ENCODE results near the gene GNAI3. TPM values are rescaled to one million over a fixed set of nuclear protein-coding genes. Genes with fewer than 3 reads are reported as not detected.
A peak's percentile ranks its signal among the peaks of the same experiment; 100 is the strongest.

The GNAI3 gene
- total and polyA plus RNA-seq, 8 donors, result 1.1 to 3.9 (median 2.8) TPM

DNA sequence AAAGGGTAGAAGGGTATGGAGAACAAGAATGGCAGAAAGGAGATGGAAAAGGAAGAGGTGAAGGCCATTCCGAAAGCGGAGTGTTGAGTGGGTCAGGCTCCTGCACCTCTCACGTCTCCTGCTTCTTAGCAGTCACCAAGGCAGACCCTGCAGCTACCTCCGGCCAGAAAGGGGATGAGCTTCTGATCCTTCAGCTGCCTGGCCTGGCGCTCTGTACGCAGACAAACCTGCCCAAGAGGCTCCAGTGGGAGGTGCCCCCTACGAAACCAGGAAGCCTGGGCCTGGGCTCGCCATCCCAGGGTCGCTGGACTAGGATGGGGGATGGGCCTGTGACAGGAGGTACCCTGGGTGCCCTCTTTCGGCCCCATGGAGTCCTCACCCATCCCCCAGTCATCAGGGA, 5.8 kb upstream of the GNAI3 start:
- no peak for ATAC-seq
- H3K27me3 ChIP-seq, result no peaks in the 10 kb centered on the region
- H3K4me1 ChIP-seq, result peaks cover 0 to 13% (median 0%) of the 10 kb centered on the region in 3 donors
- intact Hi-C loops (cut with DNase I), result loop anchor here (5.0 to 10.0 kb wide), 5 partner anchors 85 to 442 kb away; partner anchors contain the start of gene AHCYL1 (in 1 of the 3)
- DNase-seq, result no peak
- no peak for FAIRE-seq
- TF ChIP-seq, protein P1, sequence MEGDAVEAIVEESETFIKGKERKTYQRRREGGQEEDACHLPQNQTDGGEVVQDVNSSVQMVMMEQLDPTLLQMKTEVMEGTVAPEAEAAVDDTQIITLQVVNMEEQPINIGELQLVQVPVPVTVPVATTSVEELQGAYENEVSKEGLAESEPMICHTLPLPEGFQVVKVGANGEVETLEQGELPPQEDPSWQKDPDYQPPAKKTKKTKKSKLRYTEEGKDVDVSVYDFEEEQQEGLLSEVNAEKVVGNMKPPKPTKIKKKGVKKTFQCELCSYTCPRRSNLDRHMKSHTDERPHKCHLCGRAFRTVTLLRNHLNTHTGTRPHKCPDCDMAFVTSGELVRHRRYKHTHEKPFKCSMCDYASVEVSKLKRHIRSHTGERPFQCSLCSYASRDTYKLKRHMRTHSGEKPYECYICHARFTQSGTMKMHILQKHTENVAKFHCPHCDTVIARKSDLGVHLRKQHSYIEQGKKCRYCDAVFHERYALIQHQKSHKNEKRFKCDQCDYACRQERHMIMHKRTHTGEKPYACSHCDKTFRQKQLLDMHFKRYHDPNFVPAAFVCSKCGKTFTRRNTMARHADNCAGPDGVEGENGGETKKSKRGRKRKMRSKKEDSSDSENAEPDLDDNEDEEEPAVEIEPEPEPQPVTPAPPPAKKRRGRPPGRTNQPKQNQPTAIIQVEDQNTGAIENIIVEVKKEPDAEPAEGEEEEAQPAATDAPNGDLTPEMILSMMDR (IDR thresholded peaks at IDR 0.05), result no peak
- no peak overlapping the region for H3K27ac ChIP-seq
- H3K4me3 ChIP-seq, result no peak overlapping the region
- 84 to 93% methylated on average over 10 of the region's 10 CpGs for WGBS, 2 donors
- H3K9me3 ChIP-seq, result no peaks in the 10 kb centered on the region
- no peaks in the 10 kb centered on the region for H3K36me3 ChIP-seq

DNA sequence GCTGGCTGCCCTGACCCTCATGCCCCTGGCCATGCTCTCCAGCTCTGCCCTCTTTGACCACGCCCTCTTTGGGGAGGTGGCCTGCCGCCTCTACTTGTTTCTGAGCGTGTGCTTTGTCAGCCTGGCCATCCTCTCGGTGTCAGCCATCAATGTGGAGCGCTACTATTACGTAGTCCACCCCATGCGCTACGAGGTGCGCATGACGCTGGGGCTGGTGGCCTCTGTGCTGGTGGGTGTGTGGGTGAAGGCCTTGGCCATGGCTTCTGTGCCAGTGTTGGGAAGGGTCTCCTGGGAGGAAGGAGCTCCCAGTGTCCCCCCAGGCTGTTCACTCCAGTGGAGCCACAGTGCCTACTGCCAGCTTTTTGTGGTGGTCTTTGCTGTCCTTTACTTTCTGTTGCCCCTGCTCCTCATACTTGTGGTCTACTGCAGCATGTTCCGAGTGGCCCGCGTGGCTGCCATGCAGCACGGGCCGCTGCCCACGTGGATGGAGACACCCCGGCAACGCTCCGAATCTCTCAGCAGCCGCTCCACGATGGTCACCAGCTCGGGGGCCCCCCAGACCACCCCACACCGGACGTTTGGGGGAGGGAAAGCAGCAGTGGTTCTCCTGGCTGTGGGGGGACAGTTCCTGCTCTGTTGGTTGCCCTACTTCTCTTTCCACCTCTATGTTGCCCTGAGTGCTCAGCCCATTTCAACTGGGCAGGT, 5.0 kb upstream of the GNAI3 start:
- H3K27ac ChIP-seq, result no peak overlapping the region
- DNase-seq, result no peak
- FAIRE-seq, result no peak
- ATAC-seq, result no peak
- no peak overlapping the region for H3K4me3 ChIP-seq
- H3K4me1 ChIP-seq, result peaks cover 0 to 13% (median 0%) of the 10 kb centered on the region in 3 donors
- H3K27me3 ChIP-seq, result no peaks in the 10 kb centered on the region
- intact Hi-C loops (cut with DNase I), result loop anchor here (5.0 to 10.0 kb wide), 5 partner anchors 84 to 441 kb away; partner anchors contain the start of gene AHCYL1 (in 1 of the 3)
- no peaks in the 10 kb centered on the region for H3K9me3 ChIP-seq
- WGBS, 2 donors, result 79 to 87% methylated on average over 24 of the region's 24 CpGs
- H3K36me3 ChIP-seq, result no peaks in the 10 kb centered on the region
- TF ChIP-seq, protein P1 (IDR thresholded peaks at IDR 0.05), result no peak

DNA sequence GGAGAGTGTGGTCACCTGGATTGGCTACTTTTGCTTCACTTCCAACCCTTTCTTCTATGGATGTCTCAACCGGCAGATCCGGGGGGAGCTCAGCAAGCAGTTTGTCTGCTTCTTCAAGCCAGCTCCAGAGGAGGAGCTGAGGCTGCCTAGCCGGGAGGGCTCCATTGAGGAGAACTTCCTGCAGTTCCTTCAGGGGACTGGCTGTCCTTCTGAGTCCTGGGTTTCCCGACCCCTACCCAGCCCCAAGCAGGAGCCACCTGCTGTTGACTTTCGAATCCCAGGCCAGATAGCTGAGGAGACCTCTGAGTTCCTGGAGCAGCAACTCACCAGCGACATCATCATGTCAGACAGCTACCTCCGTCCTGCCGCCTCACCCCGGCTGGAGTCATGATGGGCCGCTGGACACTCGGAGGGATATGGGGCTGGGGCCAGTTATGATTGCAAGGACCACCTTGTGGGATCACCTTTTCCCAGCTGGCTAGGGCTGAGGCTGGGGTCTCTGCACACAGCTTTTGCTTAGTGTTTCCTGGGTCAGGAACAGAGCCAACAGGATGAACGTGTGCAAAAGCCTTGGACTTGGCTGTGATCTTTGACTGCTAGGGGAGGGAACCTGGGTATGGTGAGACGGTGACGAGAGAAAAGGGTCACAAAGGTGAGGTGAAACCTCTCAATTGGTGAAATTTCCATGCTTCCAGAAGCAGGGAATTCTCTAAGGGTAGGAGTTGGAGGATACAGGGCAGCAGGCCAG, 4.3 kb upstream of the GNAI3 start:
- no peak for DNase-seq
- H3K4me1 ChIP-seq, result peaks cover 0 to 13% (median 0%) of the 10 kb centered on the region in 3 donors
- no peaks in the 10 kb centered on the region for H3K9me3 ChIP-seq
- TF ChIP-seq, protein P1 (IDR thresholded peaks at IDR 0.05), result no peak
- no peak overlapping the region for H3K4me3 ChIP-seq
- 69 to 74% methylated on average over 14 of the region's 14 CpGs for WGBS, 2 donors
- H3K36me3 ChIP-seq, result no peaks in the 10 kb centered on the region
- ATAC-seq, result no peak
- no peak for FAIRE-seq
- H3K27ac ChIP-seq, result no peak overlapping the region
- intact Hi-C loops (cut with DNase I), result loop anchor here (5.0 to 10.0 kb wide), 5 partner anchors 83 to 441 kb away; partner anchors contain the start of gene AHCYL1 (in 1 of the 3)
- no peaks in the 10 kb centered on the region for H3K27me3 ChIP-seq

DNA sequence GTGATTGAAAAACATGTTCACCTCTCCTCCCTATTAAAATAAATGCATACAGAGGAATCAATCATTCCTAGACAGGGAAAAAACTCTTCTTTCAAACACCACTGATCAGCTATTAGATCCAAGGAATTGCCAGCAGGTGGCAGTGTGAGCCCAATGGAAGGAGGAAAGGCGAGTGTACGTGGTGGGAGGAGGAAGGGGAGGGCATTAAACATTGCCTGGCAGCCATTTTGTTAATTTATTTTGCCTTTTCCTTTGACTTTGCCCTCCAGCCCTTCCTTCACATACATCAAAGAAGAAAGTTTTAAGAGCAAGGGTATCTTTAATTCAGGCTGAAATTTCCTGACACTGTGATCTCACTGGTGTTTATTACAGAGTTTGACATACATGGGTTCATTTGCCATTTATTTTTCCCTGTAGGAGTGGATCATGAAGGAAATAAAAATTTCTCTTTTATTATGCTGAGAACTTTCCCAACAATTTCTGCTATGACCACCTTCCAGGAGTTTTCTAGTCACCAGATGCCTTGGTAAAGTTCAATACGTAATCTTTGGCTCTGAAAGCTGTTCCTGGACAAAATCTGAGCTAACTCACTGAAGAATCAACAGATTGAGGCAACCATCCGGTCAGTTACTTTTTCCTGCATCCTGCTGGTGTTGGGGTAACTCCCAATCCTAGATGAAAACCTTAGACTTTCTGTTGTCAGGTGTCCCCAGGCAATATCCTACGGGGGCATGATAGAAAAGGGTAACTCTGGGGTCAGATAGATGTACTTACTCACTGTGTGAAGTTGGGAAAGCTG, 1.9 kb upstream of the GNAI3 start:
- intact Hi-C loops (cut with DNase I), result loop anchor here (10.0 kb wide), 3 partner anchors 88 to 438 kb away; partner anchors contain the start of gene AHCYL1 (in 1 of the 3)
- H3K27me3 ChIP-seq, result no peaks in the 10 kb centered on the region
- TF ChIP-seq, protein P1 (IDR thresholded peaks at IDR 0.05), result peak; percentile 63 to 78 (median 69)
- peak; percentile 72 to 86 (median 80) for ATAC-seq
- peaks cover 0 to 36% (median 8%) of the 10 kb centered on the region in 3 donors for H3K4me1 ChIP-seq
- H3K27ac ChIP-seq, result peak overlapping the region; percentile 66 to 99 (median 88)
- no peaks in the 10 kb centered on the region for H3K36me3 ChIP-seq
- H3K9me3 ChIP-seq, result no peaks in the 10 kb centered on the region
- peak overlapping the region in 3 of 4 donors; percentile 43 to 92 (median 68) for H3K4me3 ChIP-seq
- DNase-seq, result peak; percentile 84 to 91 (median 87)
- FAIRE-seq, result peak; percentile 91
- WGBS, 2 donors, result 14 to 16% methylated on average over 5 of the region's 5 CpGs

Data from pancreas (tissue), 10 donors.